Transverse colon (tissue), 3 donors: ENCODE measurements around the gene GTF3C4.

Experiments
- POLR2A ChIP-seq: fragments of 450-650 bp; IDR thresholded peaks from one replicate; pipeline ENCODE4 v1.6.1; 2016; ENCODE audit warnings: antibody characterized with exemption, mild to moderate bottlenecking, moderate library complexity
- TF ChIP-seq, protein P1 (sequence below), 5 experiments: fragments of 200-600 bp in 3 of 5; fragments of 450-650 bp in 2 of 5; sonication (generic) in 3 of 5; IDR thresholded peaks; 1 replicate in 2 of 5; 2 replicates in 3 of 5; pipeline ENCODE4 v1.5.1; 2016 to 2017; ENCODE audit warnings: antibody characterized with exemption in 5 of 5, inconsistent platforms in 3 of 5, mild to moderate bottlenecking in 2 of 5, moderate library complexity in 1 of 5

DNA sequence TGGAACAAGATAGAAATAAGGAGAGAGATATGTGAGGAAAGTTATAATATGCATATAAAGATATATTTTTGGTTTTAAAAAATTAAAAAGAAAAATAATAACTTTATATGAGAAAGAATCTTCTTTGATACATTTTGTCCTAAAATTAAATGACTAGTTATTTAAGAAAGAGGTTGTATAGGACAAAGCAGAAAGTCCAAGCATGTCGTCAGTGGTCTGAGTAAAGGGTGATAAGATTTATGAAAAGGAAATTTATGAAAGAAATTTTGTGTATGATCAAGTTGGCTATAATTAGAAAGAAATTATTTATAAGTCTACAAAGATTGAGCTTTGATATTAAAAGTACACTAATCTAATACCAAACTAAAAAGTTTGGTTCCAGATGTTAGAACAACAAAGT is 32.0 kb downstream of the GTF3C4 start:
- TF ChIP-seq, protein P1, sequence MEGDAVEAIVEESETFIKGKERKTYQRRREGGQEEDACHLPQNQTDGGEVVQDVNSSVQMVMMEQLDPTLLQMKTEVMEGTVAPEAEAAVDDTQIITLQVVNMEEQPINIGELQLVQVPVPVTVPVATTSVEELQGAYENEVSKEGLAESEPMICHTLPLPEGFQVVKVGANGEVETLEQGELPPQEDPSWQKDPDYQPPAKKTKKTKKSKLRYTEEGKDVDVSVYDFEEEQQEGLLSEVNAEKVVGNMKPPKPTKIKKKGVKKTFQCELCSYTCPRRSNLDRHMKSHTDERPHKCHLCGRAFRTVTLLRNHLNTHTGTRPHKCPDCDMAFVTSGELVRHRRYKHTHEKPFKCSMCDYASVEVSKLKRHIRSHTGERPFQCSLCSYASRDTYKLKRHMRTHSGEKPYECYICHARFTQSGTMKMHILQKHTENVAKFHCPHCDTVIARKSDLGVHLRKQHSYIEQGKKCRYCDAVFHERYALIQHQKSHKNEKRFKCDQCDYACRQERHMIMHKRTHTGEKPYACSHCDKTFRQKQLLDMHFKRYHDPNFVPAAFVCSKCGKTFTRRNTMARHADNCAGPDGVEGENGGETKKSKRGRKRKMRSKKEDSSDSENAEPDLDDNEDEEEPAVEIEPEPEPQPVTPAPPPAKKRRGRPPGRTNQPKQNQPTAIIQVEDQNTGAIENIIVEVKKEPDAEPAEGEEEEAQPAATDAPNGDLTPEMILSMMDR (IDR thresholded peaks at IDR 0.05) = no peak
- TF ChIP-seq POLR2A = no peak
